Subcutaneous abdominal adipose tissue (tissue), 5 donors: ENCODE measurements around the gene ASCC3.

Source experiments
- H3K27ac ChIP-seq: one replicate; pipeline ENCODE4 v1.7.0; 2013; ENCODE audit warnings: low read depth, mild to moderate bottlenecking, inconsistent platforms, low read length, moderate library complexity
- H3K27me3 ChIP-seq, 5 donors: one replicate each; pipeline ENCODE4 v1.7.0; 2013; ENCODE audit warnings: low read length in 5 of 5, inconsistent platforms in 1 of 5; ENCODE audit not compliant: control insufficient read depth in 5 of 5, insufficient read depth in 4 of 5
- H3K36me3 ChIP-seq, 5 donors: one replicate each; pipeline ENCODE4 v1.7.0; 2013; ENCODE audit warnings: low read length in 5 of 5; ENCODE audit not compliant: control insufficient read depth in 5 of 5, insufficient read depth in 5 of 5
- H3K4me1 ChIP-seq, 5 donors: one replicate each; pipeline ENCODE4 v1.7.0; 2013; ENCODE audit warnings: low read length in 5 of 5, mild to moderate bottlenecking in 3 of 5, moderate library complexity in 1 of 5; ENCODE audit not compliant: control insufficient read depth in 5 of 5, insufficient read depth in 5 of 5
- H3K4me3 ChIP-seq, 5 donors: one replicate each; pipeline ENCODE4 v1.7.0; 2013; ENCODE audit warnings: low read length in 5 of 5, low read depth in 1 of 5
- H3K9ac ChIP-seq, 5 donors: one replicate each; pipeline ENCODE4 v1.7.0; 2013; ENCODE audit warnings: low read length in 5 of 5, mild to moderate bottlenecking in 4 of 5, moderate library complexity in 3 of 5
- H3K9me3 ChIP-seq, 5 donors: one replicate each; pipeline ENCODE4 v1.7.0; 2013; ENCODE audit warnings: low read length in 5 of 5; ENCODE audit not compliant: control insufficient read depth in 5 of 5
- donor health status: healthy.
- donor health status: healthy.
- donor health status: healthy.
- donor health status: healthy.
- donor health status: healthy.

The ASCC3 gene

GRCh38 chr6:100574836-100575235, 306.3 kb downstream of the ASCC3 start:
- Histone ChIP-seq H3K27ac (no peak overlapping the region), H3K4me3 (no peak overlapping the region), H3K27me3 (no peaks in the 10 kb centered on the region), H3K9ac (no peak overlapping the region), H3K4me1 (no peaks in the 10 kb centered on the region), H3K9me3 (peaks cover 0 to under 1% (median 0%) of the 10 kb centered on the region in 5 donors), H3K36me3 (peaks cover 0 to 21% (median 0%) of the 10 kb centered on the region in 5 donors)

- Histone ChIP-seq H3K27me3 (no peaks in the 10 kb centered on the region), H3K36me3 (peaks cover 0 to 22% (median 0%) of the 10 kb centered on the region in 5 donors), H3K4me1 (no peaks in the 10 kb centered on the region), H3K9me3 (no peaks in the 10 kb centered on the region), H3K27ac (no peak overlapping the region), H3K9ac (no peak overlapping the region), H3K4me3 (no peak overlapping the region)
Measured at GRCh38 chr6:100573166-100573565, 308.0 kb downstream of the ASCC3 start.

- no peaks in the 10 kb centered on the region for H3K27me3 ChIP-seq
- no peaks in the 10 kb centered on the region for H3K4me1 ChIP-seq
- H3K9me3 ChIP-seq, result peaks cover 0 to 2% (median 0%) of the 10 kb centered on the region in 5 donors
- no peak overlapping the region for H3K4me3 ChIP-seq
- H3K27ac ChIP-seq, result no peak overlapping the region
- no peak overlapping the region for H3K9ac ChIP-seq
- H3K36me3 ChIP-seq, result peaks cover 0 to 22% (median 0%) of the 10 kb centered on the region in 5 donors
Measured at GRCh38 chr6:100568255-100568654, 312.9 kb downstream of the ASCC3 start.

GRCh38 chr6:100566563-100566962, 314.6 kb downstream of the ASCC3 start:
- no peak overlapping the region for H3K4me3 ChIP-seq

GRCh38 chr6:100565439-100566104, 315.6 kb downstream of the ASCC3 start:
- H3K4me3 ChIP-seq, result no peak overlapping the region
- peaks cover 0 to 9% (median 0%) of the 10 kb centered on the region in 5 donors for H3K36me3 ChIP-seq
- no peak overlapping the region for H3K27ac ChIP-seq
- peaks cover 0 to 2% (median 0%) of the 10 kb centered on the region in 5 donors for H3K9me3 ChIP-seq
- no peaks in the 10 kb centered on the region for H3K4me1 ChIP-seq
- H3K27me3 ChIP-seq, result no peaks in the 10 kb centered on the region
- H3K9ac ChIP-seq, result no peak overlapping the region

More at GRCh38 chr6:100566563-100566962, 314.6 kb downstream of the ASCC3 start:
- Histone ChIP-seq H3K27ac (no peak overlapping the region), H3K9ac (no peak overlapping the region), H3K27me3 (no peaks in the 10 kb centered on the region), H3K9me3 (peaks cover 0 to 2% (median 0%) of the 10 kb centered on the region in 5 donors), H3K4me1 (no peaks in the 10 kb centered on the region), H3K36me3 (peaks cover 0 to 19% (median 0%) of the 10 kb centered on the region in 5 donors)

- no peak overlapping the region for H3K4me3 ChIP-seq
- H3K4me1 ChIP-seq, result no peaks in the 10 kb centered on the region
- H3K27ac ChIP-seq, result no peak overlapping the region
- H3K27me3 ChIP-seq, result no peaks in the 10 kb centered on the region
- H3K9me3 ChIP-seq, result no peaks in the 10 kb centered on the region
- H3K9ac ChIP-seq, result no peak overlapping the region
- H3K36me3 ChIP-seq, result peaks cover 0 to 4% (median 0%) of the 10 kb centered on the region in 5 donors
Measured at GRCh38 chr6:100559859-100560258, 321.3 kb downstream of the ASCC3 start.

- no peaks in the 10 kb centered on the region for H3K27me3 ChIP-seq
- H3K9ac ChIP-seq, result no peak overlapping the region
- no peaks in the 10 kb centered on the region for H3K4me1 ChIP-seq
- peaks cover 0 to 4% (median 0%) of the 10 kb centered on the region in 5 donors for H3K36me3 ChIP-seq
- no peaks in the 10 kb centered on the region for H3K9me3 ChIP-seq
- H3K27ac ChIP-seq, result no peak overlapping the region
- no peak overlapping the region for H3K4me3 ChIP-seq
Measured at GRCh38 chr6:100554228-100554627, 326.9 kb downstream of the ASCC3 start.

GRCh38 chr6:100553243-100553642, 327.9 kb downstream of the ASCC3 start:
- H3K9me3 ChIP-seq, result no peaks in the 10 kb centered on the region
- H3K9ac ChIP-seq, result no peak overlapping the region
- no peaks in the 10 kb centered on the region for H3K4me1 ChIP-seq
- H3K36me3 ChIP-seq, result peaks cover 0 to 4% (median 0%) of the 10 kb centered on the region in 5 donors
- no peak overlapping the region for H3K27ac ChIP-seq
- no peaks in the 10 kb centered on the region for H3K27me3 ChIP-seq
- H3K4me3 ChIP-seq, result no peak overlapping the region

GRCh38 chr6:100549406-100550167, 331.5 kb downstream of the ASCC3 start:
- Histone ChIP-seq H3K4me3 (no peak overlapping the region), H3K36me3 (no peaks in the 10 kb centered on the region), H3K9ac (no peak overlapping the region), H3K9me3 (no peaks in the 10 kb centered on the region), H3K27me3 (no peaks in the 10 kb centered on the region), H3K4me1 (no peaks in the 10 kb centered on the region), H3K27ac (no peak overlapping the region)

GRCh38 chr6:100538086-100538485, 343.0 kb downstream of the ASCC3 start:
- no peak overlapping the region for H3K4me3 ChIP-seq
- no peaks in the 10 kb centered on the region for H3K9me3 ChIP-seq
- H3K27ac ChIP-seq, result no peak overlapping the region
- H3K4me1 ChIP-seq, result no peaks in the 10 kb centered on the region
- peaks cover 0 to 6% (median 4%) of the 10 kb centered on the region in 5 donors for H3K36me3 ChIP-seq
- no peaks in the 10 kb centered on the region for H3K27me3 ChIP-seq
- no peak overlapping the region for H3K9ac ChIP-seq
